Measurements from ENCODE around the gene DCT.

The DCT gene

DNA sequence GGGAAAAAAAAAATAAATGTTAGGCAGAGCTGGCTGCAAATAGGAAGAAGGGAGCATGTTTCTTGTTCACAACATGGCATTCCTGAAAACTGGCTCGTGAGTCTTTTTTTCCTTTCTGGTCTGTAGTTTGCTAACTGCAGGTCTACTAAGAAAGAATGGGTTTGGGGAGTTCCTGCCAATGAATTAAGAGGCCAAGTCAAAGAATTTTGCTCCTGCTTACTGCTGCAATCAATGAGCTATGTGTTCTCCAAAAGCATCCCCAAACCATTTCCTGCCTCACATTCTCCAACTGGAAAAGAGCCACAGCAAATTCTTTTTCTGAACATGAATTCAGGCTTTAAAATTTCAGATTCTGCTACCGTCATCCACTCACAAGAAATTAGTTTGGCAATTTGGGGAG is 88.6 kb downstream of the DCT start:
- DNase-seq, result no peak

DNA sequence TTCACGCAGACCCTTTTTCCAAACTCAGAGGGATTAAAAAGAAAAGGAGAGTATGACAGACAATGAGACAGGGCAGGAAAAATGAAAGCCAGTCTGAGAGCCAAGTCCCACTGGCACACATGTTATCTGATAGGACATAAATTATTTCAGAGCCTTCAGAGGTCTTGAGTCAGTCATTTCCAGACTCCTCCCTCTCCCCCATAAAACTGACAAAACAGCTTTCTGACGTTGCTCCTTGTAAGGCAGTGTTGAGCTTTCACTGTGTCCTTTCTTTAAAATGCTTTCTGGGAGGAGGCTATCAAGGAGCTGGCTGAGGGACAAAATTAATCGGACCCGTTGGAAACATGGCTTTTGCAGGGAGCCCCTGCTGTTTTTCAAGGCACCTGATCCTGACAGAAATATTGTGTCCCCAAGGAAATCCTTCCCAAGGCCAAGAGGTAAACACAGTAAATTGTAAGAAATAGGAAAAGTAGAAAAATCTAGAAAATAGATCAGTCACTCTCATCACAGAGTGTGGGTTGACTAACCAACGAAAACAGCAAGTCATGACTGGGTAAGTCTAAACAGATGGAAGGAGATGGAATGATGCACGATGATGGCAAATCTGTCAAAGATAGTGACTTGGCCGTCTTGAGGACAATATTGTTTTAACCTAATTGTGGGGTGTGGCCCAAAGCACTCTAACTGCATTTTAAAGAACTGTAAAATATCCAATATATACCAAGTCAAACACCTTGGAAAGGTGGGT is 89.7 kb downstream of the DCT start:
- no peak for DNase-seq

DNA sequence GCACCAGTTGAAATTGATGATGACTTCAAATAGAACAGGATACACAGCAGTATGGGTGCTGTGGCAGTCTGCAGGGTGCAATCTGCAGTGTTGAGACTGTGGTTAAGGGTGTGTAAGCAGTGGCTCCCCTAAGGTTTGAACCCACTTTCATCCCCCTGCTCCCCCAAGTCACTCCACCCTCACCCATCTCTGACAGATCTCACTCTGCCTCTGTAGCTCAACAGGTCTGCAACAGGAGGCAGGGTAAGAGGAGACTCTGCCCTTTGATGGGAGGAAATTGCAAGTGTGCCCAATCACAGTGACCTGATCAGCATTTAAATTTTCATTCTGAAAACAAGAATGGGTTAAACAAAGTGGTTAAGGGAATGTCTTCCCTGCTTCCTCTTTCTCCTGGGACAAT is 92.4 kb downstream of the DCT start:
- DNase-seq, result no peak

Measured in SHP77 (cell line).